Prostate gland (tissue), 2 donors: ENCODE data around the gene TSGA10.

ENCODE experiments used
- CTCF ChIP-seq, 4 experiments: fragments of 200-600 bp in 2 of 4; fragments of 450-650 bp in 2 of 4; sonication (generic) in 2 of 4; IDR thresholded peaks; 1 replicate in 3 of 4; 2 replicates in 1 of 4; pipeline ENCODE4 v1.5.1; 2016 to 2019; ENCODE audit warnings: antibody characterized with exemption in 4 of 4, mild to moderate bottlenecking in 2 of 4, moderate library complexity in 2 of 4
- POLR2AphosphoS5 ChIP-seq: sonication (generic); formaldehyde crosslinking; IDR thresholded peaks from one replicate; pipeline ENCODE4 v1.6.1; 2017; ENCODE audit warnings: antibody characterized with exemption

- TF ChIP-seq CTCF (IDR thresholded peaks at IDR 0.05): no peak
- TF ChIP-seq POLR2AphosphoS5: no peak
Measured at GRCh38 chr2:99181624-99182000, 26.9 kb upstream of the TSGA10 start.
